Measurements from ENCODE around the gene KLF12. TPM values are rescaled to one million over a fixed set of nuclear protein-coding genes. Genes with fewer than 3 reads are reported as not detected.

KLF12 gene
- total and polyA plus RNA-seq, 9 of the 15 experiments (the other 6 are each of a cell fraction or from before 2014, with no cell fraction given), result under 0.01 to 0.07 (median 0.05) TPM; not detected in 3

GRCh38 chr13:74110053-74110452 is 24.2 kb downstream of the KLF12 start (continued):
- no peak for TF ChIP-seq E2F6 (IDR thresholded peaks at IDR 0.05; ENCODE audit: borderline replicate concordance in 1 of 2, extremely low read depth in 1 of 2, insufficient read depth in 1 of 2, insufficient read length in 1 of 2, low read depth in 1 of 2, low read length in 1 of 2, poor library complexity in 1 of 2, severe bottlenecking in 1 of 2)
- TF ChIP-seq PHF8 (IDR thresholded peaks at IDR 0.05; ENCODE audit: borderline replicate concordance, low read length), result no peak
- TF ChIP-seq, protein P1, sequence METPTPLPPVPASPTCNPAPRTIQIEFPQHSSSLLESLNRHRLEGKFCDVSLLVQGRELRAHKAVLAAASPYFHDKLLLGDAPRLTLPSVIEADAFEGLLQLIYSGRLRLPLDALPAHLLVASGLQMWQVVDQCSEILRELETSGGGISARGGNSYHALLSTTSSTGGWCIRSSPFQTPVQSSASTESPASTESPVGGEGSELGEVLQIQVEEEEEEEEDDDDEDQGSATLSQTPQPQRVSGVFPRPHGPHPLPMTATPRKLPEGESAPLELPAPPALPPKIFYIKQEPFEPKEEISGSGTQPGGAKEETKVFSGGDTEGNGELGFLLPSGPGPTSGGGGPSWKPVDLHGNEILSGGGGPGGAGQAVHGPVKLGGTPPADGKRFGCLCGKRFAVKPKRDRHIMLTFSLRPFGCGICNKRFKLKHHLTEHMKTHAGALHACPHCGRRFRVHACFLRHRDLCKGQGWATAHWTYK (CRISPR knock-in tag; IDR thresholded peaks at IDR 0.05), result no peak
- no peak for TF ChIP-seq RFX7 (CRISPR knock-in tag; IDR thresholded peaks at IDR 0.05)
- TF ChIP-seq, protein P2, sequence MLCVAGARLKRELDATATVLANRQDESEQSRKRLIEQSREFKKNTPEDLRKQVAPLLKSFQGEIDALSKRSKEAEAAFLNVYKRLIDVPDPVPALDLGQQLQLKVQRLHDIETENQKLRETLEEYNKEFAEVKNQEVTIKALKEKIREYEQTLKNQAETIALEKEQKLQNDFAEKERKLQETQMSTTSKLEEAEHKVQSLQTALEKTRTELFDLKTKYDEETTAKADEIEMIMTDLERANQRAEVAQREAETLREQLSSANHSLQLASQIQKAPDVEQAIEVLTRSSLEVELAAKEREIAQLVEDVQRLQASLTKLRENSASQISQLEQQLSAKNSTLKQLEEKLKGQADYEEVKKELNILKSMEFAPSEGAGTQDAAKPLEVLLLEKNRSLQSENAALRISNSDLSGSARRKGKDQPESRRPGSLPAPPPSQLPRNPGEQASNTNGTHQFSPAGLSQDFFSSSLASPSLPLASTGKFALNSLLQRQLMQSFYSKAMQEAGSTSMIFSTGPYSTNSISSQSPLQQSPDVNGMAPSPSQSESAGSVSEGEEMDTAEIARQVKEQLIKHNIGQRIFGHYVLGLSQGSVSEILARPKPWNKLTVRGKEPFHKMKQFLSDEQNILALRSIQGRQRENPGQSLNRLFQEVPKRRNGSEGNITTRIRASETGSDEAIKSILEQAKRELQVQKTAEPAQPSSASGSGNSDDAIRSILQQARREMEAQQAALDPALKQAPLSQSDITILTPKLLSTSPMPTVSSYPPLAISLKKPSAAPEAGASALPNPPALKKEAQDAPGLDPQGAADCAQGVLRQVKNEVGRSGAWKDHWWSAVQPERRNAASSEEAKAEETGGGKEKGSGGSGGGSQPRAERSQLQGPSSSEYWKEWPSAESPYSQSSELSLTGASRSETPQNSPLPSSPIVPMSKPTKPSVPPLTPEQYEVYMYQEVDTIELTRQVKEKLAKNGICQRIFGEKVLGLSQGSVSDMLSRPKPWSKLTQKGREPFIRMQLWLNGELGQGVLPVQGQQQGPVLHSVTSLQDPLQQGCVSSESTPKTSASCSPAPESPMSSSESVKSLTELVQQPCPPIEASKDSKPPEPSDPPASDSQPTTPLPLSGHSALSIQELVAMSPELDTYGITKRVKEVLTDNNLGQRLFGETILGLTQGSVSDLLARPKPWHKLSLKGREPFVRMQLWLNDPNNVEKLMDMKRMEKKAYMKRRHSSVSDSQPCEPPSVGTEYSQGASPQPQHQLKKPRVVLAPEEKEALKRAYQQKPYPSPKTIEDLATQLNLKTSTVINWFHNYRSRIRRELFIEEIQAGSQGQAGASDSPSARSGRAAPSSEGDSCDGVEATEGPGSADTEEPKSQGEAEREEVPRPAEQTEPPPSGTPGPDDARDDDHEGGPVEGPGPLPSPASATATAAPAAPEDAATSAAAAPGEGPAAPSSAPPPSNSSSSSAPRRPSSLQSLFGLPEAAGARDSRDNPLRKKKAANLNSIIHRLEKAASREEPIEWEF (CRISPR knock-in tag; IDR thresholded peaks at IDR 0.05), result no peak
